Measurements from ENCODE around the gene TAS2R10. TPM values are rescaled to one million over a fixed set of nuclear protein-coding genes. Genes with fewer than 3 reads are reported as not detected.

Gene TAS2R10
- total RNA-seq, 1 donor from 2014 or later, result 1.7 TPM

DNA sequence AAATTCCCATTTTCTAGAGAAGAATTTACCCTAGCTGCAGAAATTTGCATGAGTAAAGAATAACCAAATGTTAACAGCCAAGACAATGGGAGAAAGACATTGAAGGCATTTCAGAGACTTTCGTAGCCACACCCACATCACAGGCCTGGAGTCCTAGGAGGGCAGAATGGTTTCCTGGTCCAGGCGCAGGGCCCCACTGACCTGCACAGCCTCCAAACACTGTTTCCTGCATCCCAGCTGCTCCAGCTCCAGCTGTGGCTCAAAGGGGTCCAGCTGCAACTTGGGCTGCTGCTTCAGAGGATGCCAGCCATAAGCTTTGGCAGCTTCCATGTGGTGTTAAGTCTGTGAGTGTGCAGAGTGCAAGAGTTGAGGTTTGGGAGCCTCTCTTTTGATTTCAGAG is 29.6 kb upstream of the TAS2R10 start:
- H3K36me3 Mint-ChIP-seq, result peaks cover 72% of the 10 kb centered on the region
- no peak for DNase-seq (ENCODE audit: extremely low spot score, unreplicated experiment)

DNA sequence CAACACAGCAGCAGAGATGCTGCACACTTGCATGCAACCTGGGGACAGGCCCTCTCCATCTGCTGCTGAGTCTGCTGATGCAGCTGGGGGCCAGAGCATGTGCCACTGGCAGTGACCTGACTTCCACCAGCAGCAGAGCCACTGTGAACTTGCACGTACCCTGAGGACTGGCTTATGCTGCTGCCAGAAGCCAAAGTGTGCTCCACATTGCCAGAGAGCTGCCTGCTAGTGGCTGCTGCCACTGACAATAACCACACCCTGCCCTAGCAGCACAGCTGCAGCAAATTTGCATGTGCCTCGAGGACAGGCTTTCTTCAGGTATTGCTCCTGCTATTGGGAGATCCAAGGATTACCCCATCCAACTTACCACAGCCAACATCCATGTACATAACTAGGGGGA is 27.6 kb upstream of the TAS2R10 start:
- H3K9me3 Mint-ChIP-seq, result peaks cover 5% of the 10 kb centered on the region
- H3K27me3 Mint-ChIP-seq, result no peaks in the 10 kb centered on the region

More for the DNA sequence above, 29.6 kb upstream of the TAS2R10 start:
- Mint-ChIP-seq H3K4me1 (ENCODE audit: unreplicated experiment) (no peaks in the 10 kb centered on the region), H3K27ac (no peak overlapping the region), H3K9me3 (peaks cover 5% of the 10 kb centered on the region), H3K27me3 (no peaks in the 10 kb centered on the region), H3K4me3 (no peak overlapping the region)
- TF ChIP-seq CTCF (conservative IDR thresholded peaks at IDR 0.05), result no peak

DNA sequence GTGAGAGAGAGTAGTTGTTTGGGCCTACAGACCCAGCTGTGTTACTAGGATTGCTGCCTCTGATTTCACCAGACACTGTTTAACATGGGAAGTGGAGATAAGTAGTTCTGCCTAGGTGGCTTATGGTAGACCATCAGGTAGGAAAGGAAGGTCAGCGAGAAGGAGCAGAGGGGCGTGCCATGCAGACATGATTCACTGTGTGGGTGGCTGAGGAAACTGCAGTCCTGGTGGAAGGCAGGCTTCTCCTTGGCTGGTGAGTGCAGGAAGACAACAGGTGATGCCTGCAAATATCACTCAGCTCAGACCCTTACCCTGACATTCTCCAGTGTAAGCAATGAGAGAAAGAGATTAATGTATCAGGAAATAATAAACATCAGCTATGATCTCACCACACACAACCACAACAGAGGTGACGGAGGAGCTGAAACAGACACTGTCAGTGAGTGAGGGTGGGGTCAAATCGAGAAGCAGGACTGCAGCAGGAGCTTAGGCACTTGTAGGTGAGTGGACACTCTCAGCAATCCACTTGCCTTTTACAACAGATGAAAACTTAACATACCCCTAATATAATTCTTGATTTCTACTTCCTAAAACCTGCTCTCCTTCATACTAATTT is 25.2 kb upstream of the TAS2R10 start:
- Mint-ChIP-seq H3K4me3 (no peak overlapping the region), H3K27ac (no peak overlapping the region), H3K4me1 (ENCODE audit: unreplicated experiment) (no peaks in the 10 kb centered on the region), H3K27me3 (no peaks in the 10 kb centered on the region), H3K36me3 (peaks cover 52% of the 10 kb centered on the region), H3K9me3 (no peaks in the 10 kb centered on the region)
- no peak for TF ChIP-seq CTCF (conservative IDR thresholded peaks at IDR 0.05)
- DNase-seq (ENCODE audit: extremely low spot score, unreplicated experiment), result no peak

More for the DNA sequence above, 27.6 kb upstream of the TAS2R10 start:
- no peak for DNase-seq (ENCODE audit: extremely low spot score, unreplicated experiment)
- TF ChIP-seq CTCF (conservative IDR thresholded peaks at IDR 0.05), result no peak
- H3K27ac Mint-ChIP-seq, result no peak overlapping the region
- H3K4me3 Mint-ChIP-seq, result no peak overlapping the region
- no peaks in the 10 kb centered on the region for H3K4me1 Mint-ChIP-seq (ENCODE audit: unreplicated experiment)
- peaks cover 57% of the 10 kb centered on the region for H3K36me3 Mint-ChIP-seq

DNA sequence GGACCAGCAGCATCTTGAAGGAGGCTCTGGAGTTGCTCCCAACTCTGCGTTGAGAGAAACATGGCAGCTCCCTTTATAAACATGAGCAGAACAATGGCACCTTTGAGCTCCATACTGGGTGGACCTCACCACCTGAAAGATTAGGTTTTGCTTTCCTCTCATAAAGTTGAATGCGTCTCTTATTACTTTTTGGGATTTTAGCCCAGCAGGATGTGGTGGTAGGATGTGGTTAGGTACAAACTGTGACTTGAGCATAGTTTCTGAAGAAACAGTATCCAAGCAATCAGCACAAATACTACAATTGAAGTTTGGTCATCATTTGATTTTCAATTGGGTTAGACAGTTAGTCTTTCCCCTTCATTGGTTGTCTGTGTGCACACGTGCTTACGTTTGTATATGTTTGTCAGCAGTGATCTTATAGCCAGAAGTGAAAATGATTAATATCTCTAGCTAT is 23.3 kb upstream of the TAS2R10 start, which contains the start of gene PRR4:
PRR4 (minus strand) TSS at position 51 of the 454 bp plus-strand sequence; CDS start at position 13, 38 bp downstream.
- Mint-ChIP-seq H3K9me3 (no peaks in the 10 kb centered on the region), H3K36me3 (peaks cover 48% of the 10 kb centered on the region), H3K27me3 (no peaks in the 10 kb centered on the region), H3K4me3 (no peak within 1 kb of the TSS), H3K27ac (no peak within 1 kb of the TSS), H3K4me1 (ENCODE audit: unreplicated experiment) (no peaks in the 10 kb centered on the region)
- no peak for DNase-seq (ENCODE audit: extremely low spot score, unreplicated experiment)
- TF ChIP-seq CTCF (conservative IDR thresholded peaks at IDR 0.05), result no peak

DNA sequence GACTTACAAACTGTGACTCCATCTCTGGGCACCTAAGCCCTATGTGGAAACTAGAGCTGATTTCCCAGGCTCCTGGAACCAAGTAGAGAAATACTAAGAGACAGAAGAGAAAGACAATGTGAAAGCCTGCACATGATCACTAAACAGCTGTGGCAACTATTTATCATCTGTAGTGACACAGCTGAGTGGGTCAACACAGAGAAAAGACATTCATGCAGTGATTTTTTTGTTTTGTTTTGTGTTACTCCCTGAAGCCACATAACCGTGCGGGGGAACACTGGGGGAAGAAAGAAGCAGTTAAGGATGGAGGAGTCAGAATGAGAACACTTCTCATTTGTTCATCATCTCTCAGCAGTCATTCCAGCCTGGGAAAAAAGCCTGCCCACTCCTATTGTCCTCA is 21.6 kb upstream of the TAS2R10 start:
- Mint-ChIP-seq H3K36me3 (peaks cover 44% of the 10 kb centered on the region), H3K9me3 (no peaks in the 10 kb centered on the region), H3K27me3 (no peaks in the 10 kb centered on the region), H3K27ac (no peak overlapping the region), H3K4me3 (no peak overlapping the region), H3K4me1 (ENCODE audit: unreplicated experiment) (no peaks in the 10 kb centered on the region)
- no peak for DNase-seq (ENCODE audit: extremely low spot score, unreplicated experiment)
- TF ChIP-seq CTCF (conservative IDR thresholded peaks at IDR 0.05), result no peak

Data from type B pancreatic cell (in vitro differentiated cells).